ENCODE data around the gene RADX. TPM values are rescaled to one million over a fixed set of nuclear protein-coding genes. Genes with fewer than 3 reads are reported as not detected.
A peak's percentile ranks its signal among the peaks of the same experiment; 100 is the strongest.

Gene RADX
- polyA plus RNA-seq, 1 of the 3 experiments (the other 2 are of a cell fraction), result not detected

DNA sequence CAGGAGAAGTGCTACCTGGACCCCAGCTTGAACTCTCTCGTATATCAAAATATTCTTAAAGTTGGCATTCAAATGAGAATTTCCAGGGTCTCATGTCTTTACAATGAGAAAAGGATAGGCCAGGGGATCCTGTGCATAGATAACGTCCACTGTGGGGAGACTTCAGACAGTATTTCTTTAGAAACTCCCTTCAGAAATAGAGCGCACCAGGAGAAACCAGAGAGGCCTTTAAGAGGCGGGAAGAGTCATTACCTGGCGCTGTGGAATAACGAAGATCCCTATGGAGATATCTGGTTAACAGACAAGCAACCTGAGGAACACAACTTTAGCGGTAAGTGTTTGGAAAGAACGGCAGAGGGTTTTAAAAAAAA lies 600 bp downstream of the RADX start:
- Histone ChIP-seq H3K9me2 (no peaks in the 10 kb centered on the region), H3K4me1 (ENCODE audit: control insufficient read depth in 1 of 2, insufficient read depth in 2 of 2, low read depth in 1 of 2, low read length in 1 of 2) (peaks cover 0 to 4% of the 10 kb centered on the region in 2 experiments; a peak in 1 of 4 replicates), H3K79me2 (ENCODE audit: insufficient read depth) (no peaks in the 10 kb centered on the region), H3K27ac (ENCODE audit: low read depth in 2 of 2, low read length in 1 of 2) (no peak overlapping the region), H4K20me1 (ENCODE audit: insufficient read depth) (no peaks in the 10 kb centered on the region), H3K27me3 (ENCODE audit: insufficient read depth) (peaks cover 47% of the 10 kb centered on the region; the same call in 1 of the 2 replicates), H2AFZ (ENCODE audit: low read depth) (peak overlapping the region; percentile 88; the same call in 1 of the 2 replicates), H3K9me3 (no peaks in the 10 kb centered on the region), H3K4me3 (ENCODE audit: low read depth in 2 of 2, low read length in 1 of 2) (no peak overlapping the region), H3K9ac (no peak overlapping the region), H3K4me2 (peak overlapping the region; percentile 79; the same call in 1 of the 2 replicates), H3F3A (replicated peaks; ENCODE audit: insufficient read depth) (no peaks in the 10 kb centered on the region), H3K36me3 (replicated peaks in 1 of 2; ENCODE audit: control insufficient read depth in 1 of 2, insufficient read depth in 2 of 2, low read length in 1 of 2) (no peaks in the 10 kb centered on the region)
- CTCF ChIA-PET, result no interaction called here
- TF ChIP-seq TEAD4 (IDR thresholded peaks at IDR 0.05; ENCODE audit: borderline replicate concordance, insufficient read depth), result no peak
- no peak for TF ChIP-seq EZH2phosphoT487 (IDR thresholded peaks at IDR 0.05; ENCODE audit: borderline replicate concordance, low read depth)
- TF ChIP-seq POLR2AphosphoS5 (IDR thresholded peaks at IDR 0.05; ENCODE audit: low read depth, low read length), result no peak
- TF ChIP-seq TAF1 (IDR thresholded peaks at IDR 0.05; ENCODE audit: borderline replicate concordance, low read depth, low read length), result no peak
- TF ChIP-seq ELF1 (IDR thresholded peaks at IDR 0.05), result no peak
- no peak for TF ChIP-seq FOXM1 (IDR thresholded peaks at IDR 0.05; ENCODE audit: low read depth)
- TF ChIP-seq EP300 (IDR thresholded peaks at IDR 0.05; ENCODE audit: borderline replicate concordance in 1 of 2, low read depth in 1 of 2, low read length in 1 of 2), result no peak
- TF ChIP-seq, protein P1, sequence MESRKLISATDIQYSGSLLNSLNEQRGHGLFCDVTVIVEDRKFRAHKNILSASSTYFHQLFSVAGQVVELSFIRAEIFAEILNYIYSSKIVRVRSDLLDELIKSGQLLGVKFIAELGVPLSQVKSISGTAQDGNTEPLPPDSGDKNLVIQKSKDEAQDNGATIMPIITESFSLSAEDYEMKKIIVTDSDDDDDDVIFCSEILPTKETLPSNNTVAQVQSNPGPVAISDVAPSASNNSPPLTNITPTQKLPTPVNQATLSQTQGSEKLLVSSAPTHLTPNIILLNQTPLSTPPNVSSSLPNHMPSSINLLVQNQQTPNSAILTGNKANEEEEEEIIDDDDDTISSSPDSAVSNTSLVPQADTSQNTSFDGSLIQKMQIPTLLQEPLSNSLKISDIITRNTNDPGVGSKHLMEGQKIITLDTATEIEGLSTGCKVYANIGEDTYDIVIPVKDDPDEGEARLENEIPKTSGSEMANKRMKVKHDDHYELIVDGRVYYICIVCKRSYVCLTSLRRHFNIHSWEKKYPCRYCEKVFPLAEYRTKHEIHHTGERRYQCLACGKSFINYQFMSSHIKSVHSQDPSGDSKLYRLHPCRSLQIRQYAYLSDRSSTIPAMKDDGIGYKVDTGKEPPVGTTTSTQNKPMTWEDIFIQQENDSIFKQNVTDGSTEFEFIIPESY (IDR thresholded peaks at IDR 0.05; ENCODE audit: borderline replicate concordance, low read depth), result no peak
- TF ChIP-seq SIN3A (IDR thresholded peaks at IDR 0.05; ENCODE audit: borderline replicate concordance, low read depth, low read length), result no peak
- TF ChIP-seq, protein P2, sequence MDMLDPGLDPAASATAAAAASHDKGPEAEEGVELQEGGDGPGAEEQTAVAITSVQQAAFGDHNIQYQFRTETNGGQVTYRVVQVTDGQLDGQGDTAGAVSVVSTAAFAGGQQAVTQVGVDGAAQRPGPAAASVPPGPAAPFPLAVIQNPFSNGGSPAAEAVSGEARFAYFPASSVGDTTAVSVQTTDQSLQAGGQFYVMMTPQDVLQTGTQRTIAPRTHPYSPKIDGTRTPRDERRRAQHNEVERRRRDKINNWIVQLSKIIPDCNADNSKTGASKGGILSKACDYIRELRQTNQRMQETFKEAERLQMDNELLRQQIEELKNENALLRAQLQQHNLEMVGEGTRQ (IDR thresholded peaks at IDR 0.05; ENCODE audit: borderline replicate concordance, low read depth, low read length), result no peak
- no peak for TF ChIP-seq TCF12 (IDR thresholded peaks at IDR 0.05)
- TF ChIP-seq MXI1 (IDR thresholded peaks at IDR 0.05; ENCODE audit: low read depth, low read length), result no peak
- TF ChIP-seq CHD2 (IDR thresholded peaks at IDR 0.05; ENCODE audit: low read length, partially characterized antibody), result no peak
- no peak for TF ChIP-seq MEF2A (IDR thresholded peaks at IDR 0.05; ENCODE audit: borderline replicate concordance, low read depth)
- TF ChIP-seq RAD21 (IDR thresholded peaks at IDR 0.05; ENCODE audit: low read length), result no peak
- TF ChIP-seq, protein P3, sequence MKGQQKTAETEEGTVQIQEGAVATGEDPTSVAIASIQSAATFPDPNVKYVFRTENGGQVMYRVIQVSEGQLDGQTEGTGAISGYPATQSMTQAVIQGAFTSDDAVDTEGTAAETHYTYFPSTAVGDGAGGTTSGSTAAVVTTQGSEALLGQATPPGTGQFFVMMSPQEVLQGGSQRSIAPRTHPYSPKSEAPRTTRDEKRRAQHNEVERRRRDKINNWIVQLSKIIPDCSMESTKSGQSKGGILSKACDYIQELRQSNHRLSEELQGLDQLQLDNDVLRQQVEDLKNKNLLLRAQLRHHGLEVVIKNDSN (IDR thresholded peaks at IDR 0.05; ENCODE audit: borderline replicate concordance, low read depth), result no peak
- TF ChIP-seq, protein P4, sequence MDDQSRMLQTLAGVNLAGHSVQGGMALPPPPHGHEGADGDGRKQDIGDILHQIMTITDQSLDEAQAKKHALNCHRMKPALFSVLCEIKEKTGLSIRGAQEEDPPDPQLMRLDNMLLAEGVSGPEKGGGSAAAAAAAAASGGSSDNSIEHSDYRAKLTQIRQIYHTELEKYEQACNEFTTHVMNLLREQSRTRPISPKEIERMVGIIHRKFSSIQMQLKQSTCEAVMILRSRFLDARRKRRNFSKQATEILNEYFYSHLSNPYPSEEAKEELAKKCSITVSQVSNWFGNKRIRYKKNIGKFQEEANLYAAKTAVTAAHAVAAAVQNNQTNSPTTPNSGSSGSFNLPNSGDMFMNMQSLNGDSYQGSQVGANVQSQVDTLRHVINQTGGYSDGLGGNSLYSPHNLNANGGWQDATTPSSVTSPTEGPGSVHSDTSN (IDR thresholded peaks at IDR 0.05), result no peak
- TF ChIP-seq, protein P5, sequence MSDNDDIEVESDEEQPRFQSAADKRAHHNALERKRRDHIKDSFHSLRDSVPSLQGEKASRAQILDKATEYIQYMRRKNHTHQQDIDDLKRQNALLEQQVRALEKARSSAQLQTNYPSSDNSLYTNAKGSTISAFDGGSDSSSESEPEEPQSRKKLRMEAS (IDR thresholded peaks at IDR 0.05; ENCODE audit: low read depth), result no peak
- TF ChIP-seq FOSL2 (IDR thresholded peaks at IDR 0.05; ENCODE audit: borderline replicate concordance, low read depth), result no peak
- no peak for DNase-seq
- WGBS (ENCODE audit: low lambda C conversion rate), result 7% methylated on average over 8 of the region's 8 CpGs
- POLR2A ChIA-PET, result no interaction called here

All from SK-N-SH (cell line).